Measurements from ENCODE around the gene RANGAP1. TPM values are rescaled to one million over a fixed set of nuclear protein-coding genes. Genes with fewer than 3 reads are reported as not detected.
A peak's percentile ranks its signal among the peaks of the same experiment; 100 is the strongest.
"Not testable (repeated sequence)": the region's sequence is repeated elsewhere in the genome, so short reads cannot be mapped to it uniquely, and the experiment has no call there.

The RANGAP1 gene
- total RNA-seq, 1 donor from 2014 or later = 71.5 TPM

DNA sequence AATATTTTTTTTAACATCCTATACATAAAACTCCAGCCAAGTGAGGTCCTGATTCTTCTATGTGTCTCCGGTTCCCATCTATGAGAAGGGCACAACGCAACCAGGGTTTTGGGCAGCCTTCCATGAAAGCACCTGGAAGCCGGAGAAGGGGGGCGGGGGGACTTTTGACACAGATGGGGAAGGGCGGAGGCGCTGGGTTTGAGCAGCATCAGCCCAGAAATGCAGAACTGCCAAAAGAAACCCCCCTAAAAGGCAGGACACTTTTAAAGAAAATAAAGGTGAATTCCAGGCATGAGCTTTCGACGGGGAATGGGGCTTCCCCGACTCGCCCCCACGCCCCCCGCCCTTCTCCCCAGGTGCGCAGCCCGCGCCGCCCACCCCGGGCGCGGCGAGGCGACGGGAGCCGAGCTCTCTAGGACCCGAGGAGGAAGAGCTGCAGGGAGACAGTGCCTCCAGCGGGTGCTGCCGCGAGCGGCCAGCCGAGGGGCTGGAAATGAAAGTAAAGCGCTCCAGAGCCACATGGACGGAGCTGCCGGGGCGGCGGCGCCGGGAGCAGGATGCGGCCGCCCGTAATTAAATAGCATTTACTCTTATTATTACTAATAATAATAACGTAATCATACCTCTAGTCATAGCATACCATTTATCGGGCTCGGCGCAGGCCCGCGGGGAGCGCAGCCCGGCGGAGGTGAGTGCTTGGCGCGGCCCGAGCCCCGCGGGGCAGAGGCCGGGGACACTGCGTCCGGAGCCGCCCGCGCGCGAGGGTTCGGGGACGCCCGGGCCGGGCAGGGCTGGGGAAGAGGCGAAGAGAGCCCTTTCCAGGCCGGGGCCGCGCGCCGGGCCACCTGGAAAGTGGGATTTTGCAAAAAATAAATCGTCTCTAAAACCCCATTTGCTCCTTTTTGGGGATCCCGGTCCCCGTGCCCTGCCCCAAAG, 15.4 kb upstream of the RANGAP1 start, which contains the start of gene ZC3H7B:
Gene ZC3H7B, plus strand, starts transcription at position 441 of the 936 bp plus-strand sequence. CDS start 19,136 bp downstream, outside the sequence.
- peak within 1 kb of the TSS; percentile 95 for H3K4me3 Mint-ChIP-seq (ENCODE audit: unreplicated experiment)
- peaks cover 4% of the 10 kb centered on the region for H3K27me3 Mint-ChIP-seq (ENCODE audit: unreplicated experiment)
- H3K27ac Mint-ChIP-seq (ENCODE audit: unreplicated experiment) = peak within 1 kb of the TSS; percentile 53
- H3K9me3 Mint-ChIP-seq (ENCODE audit: unreplicated experiment) = no peaks in the 10 kb centered on the region
- peaks cover 9% of the 10 kb centered on the region for H3K36me3 Mint-ChIP-seq (ENCODE audit: low read depth, unreplicated experiment)
- H3K4me1 Mint-ChIP-seq (ENCODE audit: unreplicated experiment) = peaks cover 13% of the 10 kb centered on the region
- peak; percentile 73 for DNase-seq (ENCODE audit: low spot score)
- TF ChIP-seq, protein P1, sequence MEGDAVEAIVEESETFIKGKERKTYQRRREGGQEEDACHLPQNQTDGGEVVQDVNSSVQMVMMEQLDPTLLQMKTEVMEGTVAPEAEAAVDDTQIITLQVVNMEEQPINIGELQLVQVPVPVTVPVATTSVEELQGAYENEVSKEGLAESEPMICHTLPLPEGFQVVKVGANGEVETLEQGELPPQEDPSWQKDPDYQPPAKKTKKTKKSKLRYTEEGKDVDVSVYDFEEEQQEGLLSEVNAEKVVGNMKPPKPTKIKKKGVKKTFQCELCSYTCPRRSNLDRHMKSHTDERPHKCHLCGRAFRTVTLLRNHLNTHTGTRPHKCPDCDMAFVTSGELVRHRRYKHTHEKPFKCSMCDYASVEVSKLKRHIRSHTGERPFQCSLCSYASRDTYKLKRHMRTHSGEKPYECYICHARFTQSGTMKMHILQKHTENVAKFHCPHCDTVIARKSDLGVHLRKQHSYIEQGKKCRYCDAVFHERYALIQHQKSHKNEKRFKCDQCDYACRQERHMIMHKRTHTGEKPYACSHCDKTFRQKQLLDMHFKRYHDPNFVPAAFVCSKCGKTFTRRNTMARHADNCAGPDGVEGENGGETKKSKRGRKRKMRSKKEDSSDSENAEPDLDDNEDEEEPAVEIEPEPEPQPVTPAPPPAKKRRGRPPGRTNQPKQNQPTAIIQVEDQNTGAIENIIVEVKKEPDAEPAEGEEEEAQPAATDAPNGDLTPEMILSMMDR (IDR thresholded peaks at IDR 0.05; ENCODE audit: unreplicated experiment) = no peak

GRCh38 chr22:41300661-41301060, 14.7 kb upstream of the RANGAP1 start:
- H3K4me1 Mint-ChIP-seq (ENCODE audit: unreplicated experiment) = peaks cover 13% of the 10 kb centered on the region
- no peaks in the 10 kb centered on the region for H3K9me3 Mint-ChIP-seq (ENCODE audit: unreplicated experiment)
- H3K27ac Mint-ChIP-seq (ENCODE audit: unreplicated experiment) = peak overlapping the region; percentile 53
- H3K27me3 Mint-ChIP-seq (ENCODE audit: unreplicated experiment) = peaks cover 4% of the 10 kb centered on the region
- TF ChIP-seq, protein P1 (IDR thresholded peaks at IDR 0.05; ENCODE audit: unreplicated experiment) = no peak
- H3K36me3 Mint-ChIP-seq (ENCODE audit: low read depth, unreplicated experiment) = peaks cover 9% of the 10 kb centered on the region
- no peak for DNase-seq (ENCODE audit: low spot score)
- H3K4me3 Mint-ChIP-seq (ENCODE audit: unreplicated experiment) = peak overlapping the region; percentile 88

DNA sequence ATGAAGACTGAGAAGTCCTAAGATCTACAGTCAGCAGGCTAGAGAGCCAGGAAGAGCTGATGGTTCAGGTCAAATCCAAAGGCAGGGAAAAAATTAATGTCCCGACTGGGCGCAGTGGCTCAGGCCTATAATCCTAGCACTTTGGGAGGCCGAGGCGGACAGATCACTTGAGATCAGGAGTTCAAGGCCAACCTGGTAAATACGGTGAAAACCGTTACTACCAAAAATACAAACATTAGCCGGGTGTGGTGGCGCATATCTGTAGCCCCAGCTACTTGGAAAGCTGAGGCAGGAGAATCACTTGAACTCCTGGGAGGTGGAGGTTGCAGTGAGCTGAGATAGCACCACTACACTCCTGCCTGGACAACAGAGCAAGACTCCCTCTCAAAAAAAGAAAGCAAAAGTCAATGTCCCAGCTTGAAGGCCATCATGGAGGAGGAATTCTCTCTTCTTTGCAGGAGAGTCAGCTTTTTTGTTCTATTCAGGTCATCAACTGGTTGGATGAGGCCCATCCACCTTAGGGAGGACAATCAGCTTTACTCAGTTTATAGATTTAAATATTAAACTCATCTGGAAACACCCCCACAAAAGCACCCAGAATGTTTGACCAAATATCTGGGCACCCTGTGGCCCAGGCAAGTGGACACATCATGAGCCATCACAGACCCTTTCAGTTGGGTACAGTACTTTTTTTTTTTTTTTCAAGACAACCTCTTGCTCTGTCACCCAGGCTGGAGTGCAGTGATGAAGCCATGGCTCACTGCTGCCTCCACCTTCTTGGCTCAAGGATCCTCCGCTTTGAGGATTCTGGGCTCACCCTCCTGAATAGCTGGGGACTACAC, 11.1 kb upstream of the RANGAP1 start:
- TF ChIP-seq, protein P1 (IDR thresholded peaks at IDR 0.05; ENCODE audit: unreplicated experiment) = no peak
- Mint-ChIP-seq H3K27me3 (ENCODE audit: unreplicated experiment) (no peaks in the 10 kb centered on the region), H3K27ac (ENCODE audit: unreplicated experiment) (no peak overlapping the region), H3K4me3 (ENCODE audit: unreplicated experiment) (no peak overlapping the region), H3K9me3 (ENCODE audit: unreplicated experiment) (no peaks in the 10 kb centered on the region), H3K36me3 (ENCODE audit: low read depth, unreplicated experiment) (peaks cover 3% of the 10 kb centered on the region), H3K4me1 (ENCODE audit: unreplicated experiment) (peaks cover 4% of the 10 kb centered on the region)
- DNase-seq (ENCODE audit: low spot score) = no peak

DNA sequence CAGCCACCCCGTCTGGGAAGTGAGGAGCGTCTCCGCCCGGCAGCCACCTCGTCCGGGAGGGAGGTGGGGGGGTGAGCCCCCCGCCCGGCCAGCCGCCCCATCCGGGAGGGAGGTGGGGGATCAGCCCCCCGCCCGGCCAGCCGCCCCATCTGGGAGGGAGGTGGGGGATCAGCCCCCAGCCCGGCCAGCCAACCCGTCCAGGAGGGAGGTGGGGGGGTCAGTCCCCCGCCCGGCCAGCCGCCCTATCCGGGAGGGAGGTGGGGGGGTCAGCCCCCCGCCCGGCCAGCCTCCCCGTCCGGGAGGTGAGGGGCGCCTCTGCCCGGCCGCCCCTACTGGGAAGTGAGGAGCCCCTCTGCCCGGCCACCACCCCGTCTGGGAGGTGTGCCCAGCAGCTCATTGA, 8.8 kb upstream of the RANGAP1 start:
- H3K4me1 Mint-ChIP-seq (ENCODE audit: unreplicated experiment); H3K27me3 Mint-ChIP-seq (ENCODE audit: unreplicated experiment); H3K27ac Mint-ChIP-seq (ENCODE audit: unreplicated experiment); H3K9me3 Mint-ChIP-seq (ENCODE audit: unreplicated experiment); H3K36me3 Mint-ChIP-seq (ENCODE audit: low read depth, unreplicated experiment); H3K4me3 Mint-ChIP-seq (ENCODE audit: unreplicated experiment): not testable (repeated sequence)
- DNase-seq (ENCODE audit: low spot score) = peak; percentile 19
